CD4-positive, alpha-beta T cell treated with Interleukin-6 for 4 hours (primary cell): ENCODE data around the gene IGFALS.

Experiments
- DNase-seq: peaks from one replicate; pipeline ENCODE4 v3.0.0-alpha.2; 2020; ENCODE audit warnings: mixed read lengths

The IGFALS gene

GRCh38 chr16:1793578-1794220, at the start of gene IGFALS:
Gene IGFALS, minus strand, starts transcription at chr16:1793705. Its CDS starts 53 bp downstream, at chr16:1793652.
- DNase-seq: no peak

GRCh38 chr16:1839554-1839953, 46.0 kb upstream of the IGFALS start:
- DNase-seq: no peak

- no peak for DNase-seq
These were observed 40.6 kb upstream of the IGFALS start for GRCh38 chr16:1834096-1834495.

GRCh38 chr16:1832838-1833454, 39.4 kb upstream of the IGFALS start:
- no peak for DNase-seq

- DNase-seq: no peak
These were observed 37.9 kb upstream of the IGFALS start for GRCh38 chr16:1831186-1832075.

- DNase-seq: no peak
These were observed 36.7 kb upstream of the IGFALS start for GRCh38 chr16:1830213-1830612.

- DNase-seq: no peak
These were observed 35.3 kb upstream of the IGFALS start for GRCh38 chr16:1828645-1829410.

GRCh38 chr16:1826691-1827573, 33.4 kb upstream of the IGFALS start, which contains the start of the genes FAHD1 and HAGH:
Gene FAHD1, plus strand, starts transcription at chr16:1827206. Its CDS starts 33 bp downstream, at chr16:1827239.
Gene HAGH, minus strand, starts transcription at chr16:1826825. Its CDS starts 38 bp downstream, at chr16:1826787.
- peak; percentile 91 for DNase-seq

- peak; percentile 77 for DNase-seq
These were observed 32.6 kb upstream of the IGFALS start for GRCh38 chr16:1825864-1826690.

- no peak for DNase-seq
These were observed 31.9 kb upstream of the IGFALS start for GRCh38 chr16:1825381-1825863.

- DNase-seq: no peak
These were observed 30.3 kb upstream of the IGFALS start for GRCh38 chr16:1823821-1824220.

- DNase-seq: no peak
These were observed 29.3 kb upstream of the IGFALS start for GRCh38 chr16:1822801-1823200.

GRCh38 chr16:1821861-1822611, 28.5 kb upstream of the IGFALS start:
- no peak for DNase-seq

- no peak for DNase-seq
These were observed 27.4 kb upstream of the IGFALS start for GRCh38 chr16:1820946-1821290.

- no peak for DNase-seq
These were observed 26.8 kb upstream of the IGFALS start for GRCh38 chr16:1820096-1820945.

- no peak for DNase-seq
These were observed 26.1 kb upstream of the IGFALS start for GRCh38 chr16:1819611-1820010.

GRCh38 chr16:1818873-1819525, 25.5 kb upstream of the IGFALS start:
- DNase-seq: no peak

GRCh38 chr16:1818204-1818872, 24.8 kb upstream of the IGFALS start:
- no peak for DNase-seq
